Activated gamma-delta T cell (primary cell): ENCODE data around the gene KCNK5.
A peak's percentile ranks its signal among the peaks of the same experiment; 100 is the strongest.

Source experiments
- DNase-seq: peaks from one replicate; lab custom pipeline; 2025; lab: John Stamatoyannopoulos, UW

The KCNK5 gene

GRCh38 chr6:39171489-39172376 is 57.5 kb downstream of the KCNK5 start:
- no peak for DNase-seq

GRCh38 chr6:39170860-39171259 is 58.4 kb downstream of the KCNK5 start:
- no peak for DNase-seq

- no peak for DNase-seq
Measured at GRCh38 chr6:39170389-39170788, 58.9 kb downstream of the KCNK5 start.

- DNase-seq: no peak
Measured at GRCh38 chr6:39169448-39170344, 59.6 kb downstream of the KCNK5 start.

- DNase-seq: no peak
Measured at GRCh38 chr6:39167866-39168625, 61.2 kb downstream of the KCNK5 start.

- DNase-seq: no peak
Measured at GRCh38 chr6:39167321-39167720, 62.0 kb downstream of the KCNK5 start.

- no peak for DNase-seq
Measured at GRCh38 chr6:39166912-39167290, 62.4 kb downstream of the KCNK5 start.

GRCh38 chr6:39166189-39166911 is 62.9 kb downstream of the KCNK5 start:
- peak; percentile 58 for DNase-seq

GRCh38 chr6:39157511-39157910 is 71.8 kb downstream of the KCNK5 start:
- no peak for DNase-seq

GRCh38 chr6:39156801-39157200 is 72.5 kb downstream of the KCNK5 start:
- DNase-seq: no peak

- DNase-seq: no peak
Measured at GRCh38 chr6:39154705-39155104, 74.6 kb downstream of the KCNK5 start.

GRCh38 chr6:39153766-39154397 is 75.4 kb downstream of the KCNK5 start:
- DNase-seq: no peak

- no peak for DNase-seq
Measured at GRCh38 chr6:39152262-39152661, 77.0 kb downstream of the KCNK5 start.

- DNase-seq: no peak
Measured at GRCh38 chr6:39151211-39151610, 78.1 kb downstream of the KCNK5 start.

GRCh38 chr6:39144481-39145173 is 84.6 kb downstream of the KCNK5 start:
- no peak for DNase-seq

- no peak for DNase-seq
Measured at GRCh38 chr6:39143238-39143930, 85.9 kb downstream of the KCNK5 start.

GRCh38 chr6:39140556-39141167 is 88.6 kb downstream of the KCNK5 start:
- no peak for DNase-seq
